ENCODE results near the gene CCSER1.
"Not testable (repeated sequence)": the region's sequence is repeated elsewhere in the genome, so short reads cannot be mapped to it uniquely, and the experiment has no call there.

CCSER1 gene

GRCh38 chr4:91622925-91623602 is 1495.9 kb downstream of the CCSER1 start:
- no peak for DNase-seq

DNA sequence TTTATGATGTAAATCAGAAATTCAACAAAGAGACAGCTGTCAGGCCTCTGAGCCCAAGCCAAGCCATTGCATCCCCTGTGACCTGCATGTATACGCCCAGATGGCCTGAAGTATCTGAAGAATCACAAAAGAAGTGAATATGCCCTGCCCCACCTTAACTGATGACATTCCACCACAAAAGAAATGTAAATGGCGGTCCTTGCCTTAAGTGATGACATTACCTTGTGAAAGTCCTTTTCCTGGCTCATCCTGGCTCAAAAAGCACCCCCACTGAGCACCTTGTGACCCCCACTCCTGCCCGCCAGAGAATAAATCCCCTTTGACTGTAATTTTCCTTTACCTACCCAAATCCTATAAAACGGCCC is 1496.4 kb downstream of the CCSER1 start:
- not testable (repeated sequence) for DNase-seq

DNA sequence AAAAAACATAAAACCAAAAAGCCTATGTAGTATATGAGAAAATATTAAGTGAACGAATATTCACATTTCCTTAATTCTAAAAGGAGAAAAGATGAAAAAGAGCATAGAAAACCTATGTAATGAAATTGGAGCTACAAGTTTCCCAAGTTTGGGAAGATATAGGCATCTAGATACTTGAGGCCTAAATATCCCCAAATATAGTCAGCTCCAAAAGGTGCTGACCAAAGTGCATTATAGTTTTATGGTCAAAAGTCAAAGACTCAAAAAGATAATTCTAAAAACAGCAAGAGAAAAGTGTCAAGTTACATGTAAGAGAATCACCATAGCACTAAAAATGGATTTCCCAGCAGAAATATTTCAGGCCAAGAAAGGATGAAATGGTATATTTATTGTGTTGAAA is 1502.9 kb downstream of the CCSER1 start:
- no peak for DNase-seq

- DNase-seq: no peak
These were observed 1503.6 kb downstream of the CCSER1 start for GRCh38 chr4:91630764-91631163.

- no peak for DNase-seq
These were observed 1504.1 kb downstream of the CCSER1 start for GRCh38 chr4:91631335-91631734.

GRCh38 chr4:91636083-91636482 is 1508.9 kb downstream of the CCSER1 start:
- DNase-seq: no peak

Data from activated CD4-positive, CD25-positive, alpha-beta regulatory T cell treated with anti-CD3 and anti-CD28 coated beads, Interleukin-2, amount 50 U/mL, for 72 hours (primary cell).